K562 (cell line): Measurements from ENCODE around the gene CD79A. TPM values are rescaled to one million over a fixed set of nuclear protein-coding genes. Genes with fewer than 3 reads are reported as not detected.
A peak's percentile ranks its signal among the peaks of the same experiment; 100 is the strongest.

Experiments used
- HDAC1 ChIP-seq, 2 experiments: fragments of 450-650 bp; IDR thresholded peaks; 2 replicates each; pipeline ENCODE4 v1.6.1; 2016 to 2017; ENCODE audit warnings: inconsistent platforms in 1 of 2, mild to moderate bottlenecking in 1 of 2, moderate library complexity in 1 of 2
- L3MBTL2 ChIP-seq: fragments of 450-650 bp; IDR thresholded peaks from 2 replicates; pipeline ENCODE4 v1.6.1; 2016; ENCODE audit warnings: mild to moderate bottlenecking, moderate library complexity
- TAF1 ChIP-seq: IDR thresholded peaks from 2 replicates; pipeline ENCODE4 v1.6.1; 2011; ENCODE audit warnings: mild to moderate bottlenecking, low read length, moderate library complexity; ENCODE audit not compliant: insufficient read depth, control insufficient read depth, severe bottlenecking; ENCODE audit errors: extremely low read depth
- TSHZ1 ChIP-seq: fragments of 250-450 bp; sonication (Bioruptor Pico); IDR thresholded peaks from 2 replicates; pipeline ENCODE4 v1.4.0; 2020; ENCODE audit warnings: mild to moderate bottlenecking, moderate library complexity
- ZC3H4 ChIP-seq: sonication (generic); formaldehyde crosslinking; IDR thresholded peaks from 2 replicates; pipeline ENCODE4 v1.9.0; 2021; ENCODE audit warnings: missing genetic modification reagents, borderline replicate concordance
- polyA plus RNA-seq, 8 experiments: library from polyadenylated mRNA; depleted of rRNA in 4 of 8; stranded (reverse) in 5 of 8; unstranded in 3 of 8; fragments of >200 nt; fragmentation: Nextera tagmentation in 2 of 8; fragmentation: Illumina TruSeq in 1 of 8; extraction: Ambion mirVana in 2 of 8; extraction: Trizol in 1 of 8; gene quantifications; 2 replicates each; pipeline versions ENCODE4 v1.2.1 to v1.2.3, GENCODE V29; 2011 to 2014; ENCODE audit warnings: inconsistent platforms in 1 of 8, missing spikeins in 1 of 8
- total RNA-seq, 7 experiments: library from RNA; depleted of rRNA in 6 of 7; stranded (reverse); fragments of >200 nt in 6 of 7; fragmentation: Illumina TruSeq in 2 of 7; extraction: Trizol in 2 of 7; gene quantifications; 2 replicates each; pipeline versions ENCODE4 v1.2.1 to v1.2.3, GENCODE V29; 2011 to 2021; ENCODE audit warnings: low replicate concordance in 1 of 7

The CD79A gene
- total and polyA plus RNA-seq, 9 of the 15 experiments (the other 6 are each of a cell fraction or from before 2014, with no cell fraction given) = 0.04 to 0.72 (median 0.17) TPM; not detected in 3

- no peak for TF ChIP-seq TSHZ1 (CRISPR knock-in tag)
- no peak for TF ChIP-seq HDAC1 (IDR thresholded peaks at IDR 0.05)
- peak; percentile 68; the same call in 1 of the 2 replicates for TF ChIP-seq ZC3H4 (CRISPR knock-in tag)
- TF ChIP-seq L3MBTL2 = peak; percentile 72
- no peak for TF ChIP-seq TAF1
Observed at GRCh38 chr19:41883463-41883820, 6.4 kb downstream of the CD79A start (continued).
